Measurements from ENCODE around the gene ZNF521. TPM values are rescaled to one million over a fixed set of nuclear protein-coding genes. Genes with fewer than 3 reads are reported as not detected.
A peak's percentile ranks its signal among the peaks of the same experiment; 100 is the strongest.

The ZNF521 gene
- total RNA-seq, 1 donor from 2014 or later: 85.8 TPM

DNA sequence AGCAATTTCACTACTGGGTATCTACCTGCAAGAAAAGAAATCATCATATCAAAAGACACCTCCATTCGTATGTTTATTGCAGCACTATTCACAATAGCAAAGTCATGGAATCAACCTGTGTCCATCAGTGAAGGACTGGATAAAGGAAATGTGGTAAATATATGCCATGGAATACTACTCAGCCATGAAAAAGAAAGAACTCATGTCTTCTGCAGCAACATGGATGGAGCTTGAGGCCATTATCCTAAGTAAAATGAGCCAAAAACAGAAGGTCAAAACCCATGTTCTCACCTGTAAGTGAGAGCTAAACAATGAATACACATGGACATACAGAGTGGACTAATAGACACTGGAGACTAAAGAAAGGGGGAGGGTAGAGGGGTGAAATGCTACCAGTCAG is 322.2 kb downstream of the ZNF521 start:
- no peak for DNase-seq

DNA sequence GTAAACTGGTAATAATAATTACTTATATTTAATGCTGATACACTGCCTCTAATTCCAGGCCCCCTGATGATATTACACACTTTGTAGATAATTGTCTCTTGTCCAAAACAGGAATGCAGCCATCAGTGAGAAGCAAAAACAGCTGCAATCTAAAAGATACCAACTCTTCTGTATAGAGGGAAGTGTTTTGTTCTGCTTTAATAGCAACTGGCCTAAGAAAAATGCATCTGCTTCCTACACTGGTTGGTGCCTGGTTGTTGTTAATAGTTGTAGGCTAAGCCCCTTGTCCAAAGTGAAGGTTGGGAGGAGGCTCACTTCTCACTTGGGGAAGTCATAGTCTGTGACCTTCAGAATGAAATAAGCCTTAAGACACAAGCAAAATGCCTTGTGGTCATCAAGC is 332.0 kb downstream of the ZNF521 start:
- DNase-seq: peak; percentile 63

DNA sequence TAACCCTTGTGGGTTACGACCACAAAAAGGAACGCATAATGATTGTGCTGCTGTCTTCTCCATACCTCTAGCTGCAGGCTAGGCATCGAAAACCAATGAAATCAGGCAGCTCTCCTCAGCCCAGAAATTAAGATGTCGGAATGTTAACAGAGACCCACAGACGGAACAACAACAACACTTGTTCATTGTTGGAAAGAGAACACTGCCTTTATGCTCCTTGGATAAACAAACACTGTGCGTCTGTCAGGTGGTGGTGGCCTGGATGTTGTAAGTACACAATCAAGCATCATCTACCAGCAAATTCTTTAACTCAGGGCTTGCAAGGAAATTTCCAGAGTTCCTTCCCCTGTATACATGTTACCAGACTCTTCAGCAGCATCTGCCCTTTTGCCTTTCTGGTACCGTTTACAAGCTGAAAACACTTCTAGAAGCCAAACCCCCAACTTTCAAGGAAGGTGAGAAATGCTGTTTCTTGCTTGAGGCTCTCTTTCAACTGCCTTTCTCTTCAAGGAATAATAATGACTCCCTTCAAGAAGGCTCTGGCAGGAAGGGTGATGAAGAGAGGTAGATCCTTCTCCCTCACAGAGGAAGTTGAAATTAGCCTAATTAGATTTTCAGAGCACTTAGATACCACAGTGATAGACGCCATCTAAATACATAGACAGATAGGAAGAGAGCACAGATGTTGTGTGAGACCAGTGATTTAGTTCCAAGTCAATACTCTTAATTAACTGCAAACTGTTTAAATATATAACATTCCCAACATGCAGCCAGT is 332.7 kb downstream of the ZNF521 start:
- DNase-seq: peak; percentile 22

DNA sequence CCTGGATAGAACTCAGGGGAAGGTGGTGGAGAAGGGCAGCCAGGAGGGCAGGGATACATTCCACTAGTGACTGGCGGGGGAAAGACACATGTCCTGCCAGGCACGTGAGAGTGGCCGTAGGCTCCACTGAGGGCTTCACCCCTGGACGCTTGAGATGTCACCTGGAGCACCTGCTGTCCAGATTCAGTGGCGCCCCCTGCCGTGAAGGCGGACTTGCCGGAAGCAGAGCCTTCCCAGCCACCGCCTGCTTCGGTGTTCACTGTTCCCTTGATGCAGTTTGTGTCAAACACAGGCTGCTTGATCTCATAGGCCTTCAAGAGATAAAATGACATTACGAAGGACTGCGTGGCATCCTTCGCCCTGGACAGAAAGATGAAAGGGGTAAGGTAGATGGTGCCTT is 335.3 kb downstream of the ZNF521 start:
- DNase-seq: no peak

DNA sequence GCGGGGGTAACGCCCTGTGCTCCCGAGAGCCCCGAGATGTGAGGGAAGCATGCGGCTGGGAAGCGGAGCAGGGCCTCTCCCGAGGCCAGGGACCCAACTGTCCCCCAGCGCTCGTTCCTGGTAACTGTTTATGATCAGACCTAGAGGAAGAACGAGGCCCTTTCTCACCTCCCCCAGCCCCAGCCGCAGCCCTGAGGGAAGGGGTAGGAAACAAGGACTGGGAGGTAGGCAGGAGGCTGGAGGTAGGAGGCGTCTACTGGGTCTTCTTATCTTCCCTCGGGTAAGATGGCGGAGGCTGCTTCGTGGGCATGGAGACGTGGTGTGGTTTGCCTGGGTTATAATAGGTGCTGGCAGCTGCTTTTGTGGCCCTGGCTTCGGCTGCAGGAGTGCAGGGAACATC is 335.8 kb downstream of the ZNF521 start:
- DNase-seq: no peak

Data from tongue (tissue), 2 donors.